NCI-H2029 treated with DMSO at 0.1 percent for 48 hours (cell line): Measurements from ENCODE around the gene AFF2.

Experiments used
- DNase-seq: peaks from one replicate; lab custom pipeline; 2025; lab: John Stamatoyannopoulos, UW

AFF2 gene

GRCh38 chrX:149010013-149010852, 509.8 kb downstream of the AFF2 start:
- DNase-seq = no peak

DNA sequence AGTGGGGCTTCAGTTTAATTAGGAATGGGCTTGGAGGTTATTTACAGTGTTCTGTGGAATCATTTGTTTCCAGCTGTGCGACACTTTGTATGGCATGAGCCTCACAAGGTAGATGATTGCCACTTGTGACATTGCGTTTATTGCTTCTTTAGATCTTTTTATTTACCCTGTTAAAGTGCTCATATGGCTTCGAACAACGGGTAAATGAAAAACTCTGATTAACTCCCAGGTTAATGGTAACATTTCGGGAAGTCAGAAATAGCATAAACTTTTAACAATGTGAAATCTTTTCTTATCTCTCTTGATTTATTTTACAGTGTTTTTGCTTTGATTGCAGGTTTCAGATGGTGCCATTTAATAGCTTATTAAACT, 510.4 kb downstream of the AFF2 start:
- DNase-seq = no peak

- no peak for DNase-seq
Observed at GRCh38 chrX:149013081-149013480, 512.7 kb downstream of the AFF2 start.

DNA sequence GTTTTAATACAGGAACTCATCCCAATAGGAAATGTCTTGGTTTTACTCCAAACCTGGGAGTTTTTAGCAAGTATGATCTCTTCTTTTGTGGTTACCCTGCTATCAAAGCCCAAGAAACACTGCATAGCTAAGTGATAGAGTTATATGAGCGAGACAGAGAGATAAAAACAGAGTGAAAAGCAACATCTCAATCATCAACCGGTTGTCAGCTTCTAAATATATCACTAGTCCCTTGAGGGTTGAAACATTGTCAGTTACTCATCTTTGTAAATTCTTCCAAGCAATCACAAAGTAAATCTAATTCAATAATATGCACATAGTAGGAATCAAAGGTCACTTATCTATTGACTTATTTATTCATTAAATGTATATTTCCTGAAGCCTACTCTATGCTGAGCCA, 520.7 kb downstream of the AFF2 start:
- DNase-seq = no peak

DNA sequence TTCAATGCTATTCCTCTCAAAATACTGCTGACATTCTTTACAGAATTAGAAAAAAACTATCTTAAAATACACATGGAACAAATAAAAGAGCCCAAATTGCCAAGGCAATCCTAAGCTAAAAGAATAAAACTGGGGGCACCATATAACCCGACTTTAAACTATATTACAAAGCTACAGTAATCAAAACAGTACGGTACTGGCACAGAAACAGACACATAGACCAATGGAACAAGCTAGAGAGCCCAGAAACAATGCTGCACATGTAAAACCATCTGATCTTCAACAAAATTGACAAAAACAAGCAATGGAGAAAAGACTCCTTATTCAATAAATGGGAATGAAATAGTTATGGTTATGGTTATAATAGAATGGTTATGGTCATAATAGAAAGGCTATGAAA, 522.1 kb downstream of the AFF2 start:
- DNase-seq = no peak

DNA sequence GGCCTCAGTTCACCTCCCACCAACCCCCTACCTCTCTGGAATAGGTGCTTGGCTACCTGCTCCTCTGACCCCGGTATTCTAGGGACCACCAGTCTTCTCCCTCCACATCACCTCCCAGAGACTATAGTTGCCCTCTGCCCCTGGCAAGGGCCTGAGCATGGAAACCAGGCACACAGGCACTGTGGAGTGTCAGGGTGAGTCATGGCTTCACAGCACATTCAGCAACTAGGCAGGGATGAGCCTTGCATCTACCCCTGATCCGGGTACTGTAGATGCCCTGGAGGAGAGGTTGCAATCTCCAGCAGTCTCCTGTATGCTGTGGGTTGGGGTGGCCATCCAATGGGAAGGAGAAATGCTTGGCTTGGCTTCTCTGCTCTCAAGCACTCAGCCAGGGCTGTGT, 532.0 kb downstream of the AFF2 start:
- DNase-seq = no peak

GRCh38 chrX:149036086-149036485, 535.7 kb downstream of the AFF2 start:
- no peak for DNase-seq

GRCh38 chrX:149037281-149037870, 537.0 kb downstream of the AFF2 start:
- no peak for DNase-seq

GRCh38 chrX:149039057-149039456, 538.6 kb downstream of the AFF2 start:
- DNase-seq = no peak

GRCh38 chrX:149040873-149041535, 540.6 kb downstream of the AFF2 start:
- no peak for DNase-seq

GRCh38 chrX:149043401-149043800, 543.0 kb downstream of the AFF2 start:
- DNase-seq = no peak

- DNase-seq = no peak
Observed at GRCh38 chrX:149044471-149044870, 544.1 kb downstream of the AFF2 start.

DNA sequence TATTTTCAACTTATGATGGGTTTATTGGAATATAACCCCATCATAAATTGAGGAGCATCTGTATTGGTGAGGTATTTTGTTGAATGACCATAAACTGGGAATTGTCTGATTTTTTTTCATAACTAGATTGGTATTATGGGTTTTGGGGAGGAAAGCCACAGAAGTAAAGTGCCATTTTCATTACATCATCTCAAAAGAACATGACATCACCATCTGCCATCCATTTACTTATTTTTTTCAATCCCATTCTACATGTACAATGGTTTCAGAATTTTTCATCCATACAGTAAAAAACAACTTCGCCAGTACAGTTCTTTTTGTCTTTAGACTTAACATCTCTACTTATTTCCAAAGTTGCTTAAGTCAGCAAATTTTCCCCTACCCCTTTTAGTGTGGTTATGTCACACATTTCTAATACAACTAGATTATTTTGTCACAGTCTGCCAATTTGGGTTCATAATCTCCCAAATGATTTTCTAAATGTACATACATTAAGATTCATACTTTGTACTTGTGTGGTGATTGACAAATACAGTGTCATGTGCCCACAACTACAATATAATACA, 545.3 kb downstream of the AFF2 start:
- no peak for DNase-seq
